HepG2 (cell line): Measurements from ENCODE around the gene CD84. TPM values are rescaled to one million over a fixed set of nuclear protein-coding genes. Genes with fewer than 3 reads are reported as not detected.

Experiments used
- ATAC-seq: fragments of 200-7000 bp; cut with Tn5 transposase; 3 replicates; pipeline ENCODE4 v1.9.1; 2020; ENCODE audit warnings: mild to moderate bottlenecking, moderate library complexity
- BruUV-seq: library from RNA; stranded (reverse); fragments of 400-500 nt; replicated peaks from 2 replicates; lab custom pipeline; 2021; lab: Mats Ljungman, UMichigan
- CTCF ChIA-PET: fragments of 300-600 bp; formaldehyde crosslinking; extraction: SDS; loops from one replicate; lab custom pipeline; 2021; ENCODE audit warnings: low total read pairs, inconsistent platforms, low intra/inter-chr PET ratio; lab: Yijun Ruan, JAX
- POLR2A ChIA-PET: fragments of 350-600 bp; sonication (Branson Sonifier 250); formaldehyde crosslinking; loops from one replicate; lab custom pipeline; 2020; ENCODE audit warnings: antibody characterized with exemption, inconsistent platforms; lab: Yijun Ruan, JAX
- DNase-seq: peaks from one replicate; pipeline ENCODE4 v3.0.0-alpha.2; 2015; ENCODE audit warnings: low spot score
- FAIRE-seq: peaks from 3 replicates; lab custom pipeline; 2011; peaks lifted over from hg19 to GRCh38; lab: Jason Lieb, UNC
- H2AFZ ChIP-seq: one replicate; pipeline ENCODE4 v1.6.1; 2011; ENCODE audit warnings: low read length, inconsistent platforms
- H3K27ac ChIP-seq: fragments of 300-600 bp; 3 replicates; pipeline ENCODE4 v1.8.0; 2011; ENCODE audit warnings: mixed run types, mild to moderate bottlenecking, mixed read lengths, low read length, inconsistent platforms; ENCODE audit not compliant: insufficient read depth; ENCODE audit errors: extremely low read length
- H3K27me3 ChIP-seq, 2 experiments: fragments of 200-600 bp in 1 of 2; 2 replicates in 1 of 2; 3 replicates in 1 of 2; pipeline versions ENCODE4 v1.6.0 to v1.8.0; 2011; ENCODE audit warnings: low read length in 2 of 2, mild to moderate bottlenecking in 2 of 2, moderate library complexity in 2 of 2, inconsistent platforms in 1 of 2; ENCODE audit not compliant: insufficient read depth in 2 of 2, control insufficient read depth in 1 of 2
- H3K36me3 ChIP-seq, 2 experiments: fragments of 200-600 bp in 1 of 2; replicated peaks in 1 of 2; 2 replicates in 1 of 2; 3 replicates in 1 of 2; pipeline versions ENCODE4 v1.5.1 to v1.8.0; 2011; ENCODE audit warnings: low read length in 2 of 2, inconsistent platforms in 1 of 2; ENCODE audit not compliant: insufficient read depth in 2 of 2, control insufficient read depth in 1 of 2
- H3K4me1 ChIP-seq: 2 replicates; pipeline ENCODE4 v1.5.1; 2012; ENCODE audit warnings: low read length, inconsistent platforms; ENCODE audit not compliant: insufficient read depth
- H3K4me2 ChIP-seq: 2 replicates; pipeline ENCODE4 v1.6.0; 2011; ENCODE audit warnings: low read depth, low read length, inconsistent platforms
- H3K4me3 ChIP-seq, 3 experiments: fragments of 200-600 bp in 1 of 3; sonication (generic), shearing (Covaris generic) in 1 of 3; replicated peaks in 1 of 3; 2 replicates each; pipeline ENCODE4 v1.5.1; 2011 to 2016; ENCODE audit warnings: low read length in 3 of 3, inconsistent platforms in 2 of 3, low read depth in 2 of 3, mild to moderate bottlenecking in 2 of 3, control low read depth in 1 of 3, mixed read lengths in 1 of 3; ENCODE audit not compliant: insufficient read depth in 1 of 3
- H3K79me2 ChIP-seq: one replicate; pipeline ENCODE4 v1.6.1; 2011; ENCODE audit warnings: low read length, inconsistent platforms; ENCODE audit not compliant: insufficient read depth
- H3K9ac ChIP-seq: 2 replicates; pipeline ENCODE4 v1.6.0; 2011; ENCODE audit warnings: mild to moderate bottlenecking, low read depth, low read length, inconsistent platforms; ENCODE audit not compliant: insufficient read depth
- H3K9me3 ChIP-seq: 2 replicates; pipeline ENCODE4 v1.5.1; 2012; ENCODE audit warnings: mild to moderate bottlenecking, low read length
- H4K20me1 ChIP-seq: 2 replicates; pipeline ENCODE4 v1.6.0; 2011; ENCODE audit warnings: inconsistent platforms, mild to moderate bottlenecking, low read length, moderate library complexity; ENCODE audit not compliant: insufficient read depth
- ASH2L ChIP-seq: fragments of 300-600, 200-600 bp; sonication (generic); IDR thresholded peaks from 2 replicates; pipeline ENCODE4 v1.7.0; 2017; ENCODE audit warnings: low read depth, mild to moderate bottlenecking, moderate library complexity, mixed read lengths, low read length; ENCODE audit not compliant: insufficient read length
- DPF2 ChIP-seq: sonication (generic); formaldehyde crosslinking; IDR thresholded peaks from 2 replicates; pipeline ENCODE4 v1.4.0; 2020; ENCODE audit warnings: mild to moderate bottlenecking, low read depth, missing genetic modification reagents, borderline replicate concordance
- FOXP1 ChIP-seq, 2 experiments: fragments of 450-650 bp in 1 of 2; IDR thresholded peaks; 2 replicates each; pipeline ENCODE4 v1.6.1; 2017 to 2018; ENCODE audit warnings: antibody characterized with exemption in 1 of 2
- ISL2 ChIP-seq: sonication (generic); formaldehyde crosslinking; IDR thresholded peaks from 2 replicates; pipeline ENCODE4 v1.5.0; 2020; ENCODE audit warnings: missing genetic modification reagents
- KLF6 ChIP-seq: IDR thresholded peaks from 2 replicates; pipeline ENCODE4 v1.8.0; 2016; ENCODE audit warnings: missing biosample characterization, missing genetic modification reagents
- NFE2L1 ChIP-seq: sonication (generic); formaldehyde crosslinking; IDR thresholded peaks from 2 replicates; pipeline ENCODE4 v1.4.0; 2020; ENCODE audit warnings: missing genetic modification reagents, mild to moderate bottlenecking, borderline replicate concordance
- PHB2 ChIP-seq: fragments of 450-650 bp; IDR thresholded peaks from 2 replicates; pipeline ENCODE4 v1.6.1; 2018; ENCODE audit not compliant: partially characterized antibody
- PHF20 ChIP-seq: sonication (generic); formaldehyde crosslinking; IDR thresholded peaks from 2 replicates; pipeline ENCODE4 v1.5.0; 2020; ENCODE audit warnings: mild to moderate bottlenecking, missing genetic modification reagents
- POLR2A ChIP-seq, 2 experiments: IDR thresholded peaks; 2 replicates each; pipeline ENCODE4 v1.6.1; 2011; ENCODE audit warnings: low read depth in 2 of 2, low read length in 2 of 2, mild to moderate bottlenecking in 1 of 2, moderate library complexity in 1 of 2; ENCODE audit not compliant: insufficient read depth in 1 of 2
- RFX5 ChIP-seq: IDR thresholded peaks from 2 replicates; pipeline ENCODE4 v1.6.1; 2011; ENCODE audit warnings: low read depth, low read length, improper control_type of control experiment
- TEAD2 ChIP-seq: sonication (generic); formaldehyde crosslinking; IDR thresholded peaks from 2 replicates; pipeline ENCODE4 v1.9.0; 2021; ENCODE audit warnings: missing genetic modification reagents
- ZFYVE20 ChIP-seq: sonication (generic); formaldehyde crosslinking; IDR thresholded peaks from 2 replicates; pipeline ENCODE4 v1.8.0; 2023; ENCODE audit warnings: low read depth, mild to moderate bottlenecking, moderate library complexity, missing genetic modification reagents, borderline replicate concordance
- ZNF17 ChIP-seq: sonication (generic); formaldehyde crosslinking; IDR thresholded peaks from 2 replicates; pipeline ENCODE4 v1.5.0; 2020; ENCODE audit warnings: mild to moderate bottlenecking, missing genetic modification reagents
- ZNF552 ChIP-seq: sonication (generic); formaldehyde crosslinking; IDR thresholded peaks from 2 replicates; pipeline ENCODE4 v1.9.0; 2022; ENCODE audit warnings: missing genetic modification reagents, mild to moderate bottlenecking, borderline replicate concordance
- ZNF569 ChIP-seq: sonication (generic); formaldehyde crosslinking; IDR thresholded peaks from 2 replicates; pipeline ENCODE4 v1.5.0; 2020; ENCODE audit warnings: mild to moderate bottlenecking, missing genetic modification reagents, moderate library complexity, borderline replicate concordance
- ZNF670 ChIP-seq: sonication (generic); formaldehyde crosslinking; IDR thresholded peaks from 2 replicates; pipeline ENCODE4 v1.8.0; 2022; ENCODE audit warnings: mild to moderate bottlenecking, missing genetic modification reagents, borderline replicate concordance
- ZNF790 ChIP-seq: sonication (generic); formaldehyde crosslinking; IDR thresholded peaks from 2 replicates; pipeline ENCODE4 v1.8.0; 2022; ENCODE audit warnings: missing genetic modification reagents, mild to moderate bottlenecking, borderline replicate concordance
- ZUFSP ChIP-seq: sonication (generic); formaldehyde crosslinking; IDR thresholded peaks from 2 replicates; pipeline ENCODE4 v1.9.0; 2021; ENCODE audit warnings: missing genetic modification reagents, mild to moderate bottlenecking, borderline replicate concordance
- WGBS: methylation state at CpG from one replicate; pipeline ENCODE4 v1.1.6; 2017; ENCODE audit warnings: low lambda C conversion rate; 5-methylcytosine and 5-hydroxymethylcytosine counted together
- in situ Hi-C: cut with HindIII; loops from 2 replicates; pipeline ENCODE4 v1.10.0; 2017; ENCODE audit warnings: low pct_unique_long_range_greater_than_20kb; ENCODE audit not compliant: extremely low pct_ligation_motif_present
- intact Hi-C: fragments of 100-400 bp; cut with micrococcal nuclease; formaldehyde crosslinking; loops from one replicate; pipeline ENCODE4 v1.10.0; 2022; ENCODE audit not compliant: unreplicated experiment
- polyA plus RNA-seq, 8 experiments: library from polyadenylated mRNA; depleted of rRNA in 3 of 8; stranded (reverse) in 7 of 8; unstranded in 1 of 8; fragments of >200 nt; fragmentation: Illumina TruSeq in 4 of 8; extraction: Trizol in 4 of 8; gene quantifications; 2 replicates each; pipeline versions ENCODE4 v1.2.1 to v1.2.3, GENCODE V29; 2011 to 2016; ENCODE audit warnings: low read depth in 4 of 8, missing spikeins in 1 of 8, mixed read lengths in 1 of 8; ENCODE audit not compliant: insufficient read depth in 1 of 8
- total RNA-seq, 5 experiments: library from RNA; depleted of rRNA; stranded (reverse); fragments of >200 nt; fragmentation: Illumina TruSeq; extraction: Trizol; gene quantifications; 2 replicates each; pipeline ENCODE4 v1.2.3, GENCODE V29; 2016; ENCODE audit warnings: low read depth in 1 of 5
- TF ChIP-seq, protein P1 (sequence below): sonication (generic); formaldehyde crosslinking; IDR thresholded peaks from 2 replicates; pipeline ENCODE4 v1.5.1; 2020; ENCODE audit warnings: mild to moderate bottlenecking, missing genetic modification reagents, borderline replicate concordance

The CD84 gene
- total and polyA plus RNA-seq, 2 of the 13 experiments (the other 11 are each of a cell fraction or from before 2014, with no cell fraction given), result not detected

- WGBS, result 33% methylated on average over 11 of the region's 11 CpGs
- Histone ChIP-seq H3K9me3 (no peaks in the 10 kb centered on the region), H3K27ac (no peak within 1 kb of the TSS), H3K9ac (no peak within 1 kb of the TSS), H4K20me1 (no peaks in the 10 kb centered on the region), H3K4me2 (no peak within 1 kb of the TSS), H2AFZ (no peak within 1 kb of the TSS), H3K4me3 (no peak within 1 kb of the TSS), H3K36me3 (no peaks in the 10 kb centered on the region), H3K79me2 (no peaks in the 10 kb centered on the region), H3K27me3 (no peaks in the 10 kb centered on the region), H3K4me1 (no peaks in the 10 kb centered on the region)
- BruUV-seq, result no TSS peak
- intact Hi-C loops (no loop called here), in situ Hi-C loops (no loop called here)
- ChIA-PET POLR2A (no interaction called here), CTCF (no interaction called here)
- ATAC-seq (no peak), DNase-seq (no peak), FAIRE-seq (no peak)
- TF ChIP-seq PHB2 (no peak), POLR2A (IDR thresholded peaks at IDR 0.05; ENCODE audit: insufficient read depth in 1 of 2, low read depth in 2 of 2, low read length in 2 of 2) (no peak), ASH2L (no peak), ISL2 (no peak), DPF2 (CRISPR knock-in tag) (no peak), KLF6 (no peak), PHF20 (CRISPR knock-in tag) (no peak), RFX5 (no peak), ZNF790 (CRISPR knock-in tag) (no peak), ZNF569 (CRISPR knock-in tag) (no peak), ZFYVE20 (no peak), ZNF552 (no peak), TEAD2 (CRISPR knock-in tag) (no peak), NFE2L1 (no peak), ZUFSP (CRISPR knock-in tag) (no peak), ZNF17 (CRISPR knock-in tag) (no peak), FOXP1 (IDR thresholded peaks at IDR 0.05) (no peak), FOXP1 (CRISPR knock-in tag; IDR thresholded peaks at IDR 0.05) (no peak), ZNF670 (CRISPR knock-in tag) (no peak)
- TF ChIP-seq, protein P1, sequence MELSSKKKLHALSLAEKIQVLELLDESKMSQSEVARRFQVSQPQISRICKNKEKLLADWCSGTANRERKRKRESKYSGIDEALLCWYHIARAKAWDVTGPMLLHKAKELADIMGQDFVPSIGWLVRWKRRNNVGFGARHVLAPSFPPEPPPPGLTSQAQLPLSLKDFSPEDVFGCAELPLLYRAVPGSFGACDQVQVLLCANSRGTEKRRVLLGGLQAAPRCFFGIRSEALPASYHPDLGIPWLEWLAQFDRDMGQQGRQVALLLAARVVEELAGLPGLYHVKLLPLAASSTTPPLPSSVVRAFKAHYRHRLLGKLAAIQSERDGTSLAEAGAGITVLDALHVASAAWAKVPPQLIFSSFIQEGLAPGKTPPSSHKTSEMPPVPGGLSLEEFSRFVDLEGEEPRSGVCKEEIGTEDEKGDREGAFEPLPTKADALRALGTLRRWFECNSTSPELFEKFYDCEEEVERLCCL (CRISPR knock-in tag), result no peak
These were observed 56.5 kb downstream of the CD84 start, which contains the start of gene SLAMF6 for GRCh38 chr1:160522622-160523345. Gene SLAMF6 (minus strand): TSS chr1:160523255. CDS start chr1:160523192, 63 bp downstream.
